ENCODE results near the gene GRK6. TPM values are rescaled to one million over a fixed set of nuclear protein-coding genes. Genes with fewer than 3 reads are reported as not detected.

Gene GRK6
- total and polyA plus RNA-seq, 9 of the 15 experiments (the other 6 are each of a cell fraction or from before 2014, with no cell fraction given), result 0.63 to 122 (median 44.5) TPM

DNA sequence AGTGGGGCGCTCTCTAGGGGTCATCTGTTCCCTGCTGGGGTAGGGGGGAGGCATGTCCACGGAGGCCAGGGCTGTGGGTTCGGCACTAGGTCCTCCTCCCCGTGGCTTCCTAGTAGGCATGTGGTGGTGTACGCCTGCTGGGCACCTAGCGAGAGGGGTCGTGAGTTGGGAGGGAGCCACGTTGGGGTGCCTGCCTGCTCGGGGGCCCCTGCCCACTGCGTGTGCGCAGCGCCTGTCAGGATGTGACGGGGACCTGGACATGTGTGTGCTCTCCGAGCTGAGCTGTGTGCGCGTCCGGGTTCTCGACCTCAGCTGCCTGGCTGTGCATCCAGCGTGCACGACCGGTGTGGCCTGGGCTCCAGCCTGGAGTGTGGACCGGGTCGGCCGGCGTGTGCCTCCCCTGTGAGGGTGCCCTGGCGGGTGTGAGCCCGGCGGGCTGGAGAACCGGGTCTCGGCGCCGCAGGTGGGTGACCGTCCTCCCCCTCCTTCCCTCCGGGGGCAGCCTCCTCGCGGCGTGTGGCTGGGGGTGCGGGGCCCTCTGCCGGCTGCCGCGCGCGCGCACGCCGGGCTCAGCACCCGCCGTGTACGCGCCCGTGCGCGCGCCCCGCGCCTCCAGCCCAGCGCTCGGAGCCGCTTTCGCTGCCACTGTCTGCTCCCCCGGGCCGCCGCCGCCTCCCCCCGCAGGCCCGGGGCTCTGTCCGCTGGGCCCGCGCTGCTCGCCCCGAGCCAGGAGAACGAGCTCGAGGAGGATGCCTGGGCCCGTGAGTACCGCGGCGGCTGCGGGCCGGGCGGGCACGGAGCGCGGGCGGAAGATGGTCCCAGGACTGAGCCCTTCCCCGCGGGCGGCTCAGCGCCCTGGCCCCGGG, 20.0 kb downstream of the GRK6 start, which contains the start of gene PRR7 (continued):
- TF ChIP-seq ELF2 (CRISPR knock-in tag; IDR thresholded peaks at IDR 0.05) (peak; percentile 72), ID3 (CRISPR knock-in tag; IDR thresholded peaks at IDR 0.05) (no peak), ID3 (tag; IDR thresholded peaks at IDR 0.05) (peak; percentile 64; the same call in 1 of the 2 replicates), ILF3 (IDR thresholded peaks at IDR 0.05; ENCODE audit: borderline replicate concordance) (peak; percentile 38; the same call in 1 of the 2 replicates), ZNF639 (CRISPR knock-in tag; conservative IDR thresholded peaks at IDR 0.05 in 1 of 2, IDR thresholded peaks at IDR 0.05 in 1 of 2) (peak in 1 of 2 experiments; percentile 40; a peak in 1 of 4 replicates), ZBTB9 (CRISPR knock-in tag; IDR thresholded peaks at IDR 0.05) (peak; percentile 73), TBL1XR1 (IDR thresholded peaks at IDR 0.05; ENCODE audit: low read length in 2 of 2) (no peak), FOXP1 (CRISPR knock-in tag; IDR thresholded peaks at IDR 0.05) (no peak), ZNF41 (CRISPR knock-in tag; conservative IDR thresholded peaks at IDR 0.05) (0 out of 2 replicates have a peak, but pooled peaks have one; percentile 9), CBFB (CRISPR knock-in tag; IDR thresholded peaks at IDR 0.05) (0 out of 2 replicates have a peak, but pooled peaks have one; percentile 76), U2AF1 (optimal IDR thresholded peaks at IDR 0.05; ENCODE audit: low read depth, low read length) (peak; percentile 45), ZNF324 (CRISPR knock-in tag; IDR thresholded peaks at IDR 0.05) (0 out of 2 replicates have a peak, but pooled peaks have one; percentile 20), GATAD2B (IDR thresholded peaks at IDR 0.05; ENCODE audit: borderline replicate concordance) (peak; percentile 79; the same call in 1 of the 2 replicates), YY1 (IDR thresholded peaks at IDR 0.05; ENCODE audit: borderline replicate concordance in 1 of 3, control insufficient read depth in 1 of 3, extremely low read depth in 1 of 3, insufficient read depth in 3 of 3, insufficient read length in 1 of 3, insufficient replicate concordance in 2 of 3, low read depth in 1 of 3, low read length in 2 of 3) (peak in 1 of 3 experiments; percentile 5), SP1 (CRISPR knock-in tag; IDR thresholded peaks at IDR 0.05) (peak; percentile 77), NR4A1 (CRISPR knock-in tag; IDR thresholded peaks at IDR 0.05) (no peak; the same call in 1 of the 2 replicates), NR4A1 (tag; IDR thresholded peaks at IDR 0.05) (0 out of 2 replicates have a peak, but pooled peaks have one; percentile 61), ZNF77 (CRISPR knock-in tag; IDR thresholded peaks at IDR 0.05) (peak; percentile 90; the same call in 1 of the 2 replicates), HNRNPUL1 (IDR thresholded peaks at IDR 0.05; ENCODE audit: low read length) (peak; percentile 72; the same call in 1 of the 2 replicates)
- TF ChIP-seq, protein P1, sequence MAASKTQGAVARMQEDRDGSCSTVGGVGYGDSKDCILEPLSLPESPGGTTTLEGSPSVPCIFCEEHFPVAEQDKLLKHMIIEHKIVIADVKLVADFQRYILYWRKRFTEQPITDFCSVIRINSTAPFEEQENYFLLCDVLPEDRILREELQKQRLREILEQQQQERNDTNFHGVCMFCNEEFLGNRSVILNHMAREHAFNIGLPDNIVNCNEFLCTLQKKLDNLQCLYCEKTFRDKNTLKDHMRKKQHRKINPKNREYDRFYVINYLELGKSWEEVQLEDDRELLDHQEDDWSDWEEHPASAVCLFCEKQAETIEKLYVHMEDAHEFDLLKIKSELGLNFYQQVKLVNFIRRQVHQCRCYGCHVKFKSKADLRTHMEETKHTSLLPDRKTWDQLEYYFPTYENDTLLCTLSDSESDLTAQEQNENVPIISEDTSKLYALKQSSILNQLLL (CRISPR knock-in tag; IDR thresholded peaks at IDR 0.05; ENCODE audit: borderline replicate concordance), result no peak

Measured in K562 (cell line).